HEK293 (cell line): ENCODE results near the gene TNFAIP8L3.

ENCODE experiments used
- KLF16 ChIP-seq: fragments of 450-650 bp; formaldehyde crosslinking; IDR thresholded peaks from 2 replicates; pipeline ENCODE4 v1.5.1; 2017; ENCODE audit warnings: missing biosample characterization, missing genetic modification characterization
- KLF9 ChIP-seq: fragments of 450-650 bp; formaldehyde crosslinking; IDR thresholded peaks from 2 replicates; pipeline ENCODE4 v1.5.1; 2016; ENCODE audit warnings: missing biosample characterization, missing genetic modification characterization, low read depth
- MEIS1 ChIP-seq: sonication (generic); formaldehyde crosslinking; IDR thresholded peaks from 2 replicates; pipeline ENCODE4 v1.8.1; 2022; ENCODE audit warnings: missing genetic modification reagents, mild to moderate bottlenecking, borderline replicate concordance
- PBX3 ChIP-seq: sonication (generic); formaldehyde crosslinking; IDR thresholded peaks from 2 replicates; pipeline ENCODE4 v1.8.1; 2022; ENCODE audit warnings: mild to moderate bottlenecking, moderate library complexity, missing genetic modification reagents
- SETDB1 ChIP-seq: IDR thresholded peaks from one replicate; pipeline ENCODE4 v1.6.1; 2017; ENCODE audit warnings: mild to moderate bottlenecking, low read length, moderate library complexity, mixed read lengths; ENCODE audit not compliant: insufficient read length
- ZEB2 ChIP-seq: fragments of 450-650 bp; formaldehyde crosslinking; IDR thresholded peaks from 2 replicates; pipeline ENCODE4 v1.5.1; 2016; ENCODE audit warnings: missing biosample characterization, missing genetic modification characterization
- ZNF121 ChIP-seq: fragments of 450-650 bp; formaldehyde crosslinking; IDR thresholded peaks from 2 replicates; pipeline ENCODE4 v1.5.1; 2016; ENCODE audit warnings: missing biosample characterization, missing genetic modification characterization
- ZNF274 ChIP-seq, 2 experiments: fragments of 200-500 bp in 1 of 2; fragments of 450-650 bp in 1 of 2; sonication (Bioruptor generic) in 1 of 2; formaldehyde crosslinking in 1 of 2; IDR thresholded peaks; 2 replicates each; pipeline versions ENCODE4 v1.5.1 to v1.6.1; 2014 to 2016; ENCODE audit warnings: borderline replicate concordance in 1 of 2, inconsistent platforms in 1 of 2, low read length in 1 of 2, missing biosample characterization in 1 of 2, missing genetic modification characterization in 1 of 2
- ZNF302 ChIP-seq: fragments of 450-650 bp; formaldehyde crosslinking; IDR thresholded peaks from 2 replicates; pipeline ENCODE4 v1.5.1; 2016; ENCODE audit warnings: missing biosample characterization, missing genetic modification characterization, low read depth
- ZNF404 ChIP-seq: fragments of 450-650 bp; formaldehyde crosslinking; IDR thresholded peaks from 2 replicates; pipeline ENCODE4 v1.5.1; 2017; ENCODE audit warnings: missing biosample characterization, missing genetic modification characterization
- TF ChIP-seq, protein P1 (sequence below): fragments of 450-650 bp; IDR thresholded peaks from 2 replicates; pipeline ENCODE4 v1.5.1; 2018; ENCODE audit warnings: missing biosample characterization, mild to moderate bottlenecking, missing genetic modification characterization
- TF ChIP-seq, protein P2 (sequence below): fragments of 450-650 bp; formaldehyde crosslinking; IDR thresholded peaks from 2 replicates; pipeline ENCODE4 v1.5.1; 2016; ENCODE audit warnings: missing biosample characterization, missing genetic modification characterization

DNA sequence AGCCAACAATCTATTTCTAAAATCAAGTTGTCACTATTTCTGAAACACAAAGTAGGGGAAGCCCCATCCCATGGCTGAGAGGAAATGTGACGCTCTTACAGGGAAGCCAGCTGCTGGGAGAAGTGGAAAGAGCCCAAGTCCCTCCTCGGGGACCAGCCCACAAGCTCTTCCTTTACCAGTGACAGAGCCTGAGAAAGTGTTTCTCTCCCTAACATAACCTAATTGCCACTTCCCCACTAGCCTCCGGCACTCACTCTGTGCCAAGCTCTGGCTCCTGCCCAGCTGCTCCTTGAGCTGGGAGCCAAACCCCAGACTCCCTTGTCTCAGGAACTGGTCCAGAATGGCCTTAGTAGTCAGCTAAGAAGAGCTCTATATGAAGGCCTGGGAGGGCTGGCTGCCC, 42.9 kb downstream of the TNFAIP8L3 start:
- TF ChIP-seq, protein P1, sequence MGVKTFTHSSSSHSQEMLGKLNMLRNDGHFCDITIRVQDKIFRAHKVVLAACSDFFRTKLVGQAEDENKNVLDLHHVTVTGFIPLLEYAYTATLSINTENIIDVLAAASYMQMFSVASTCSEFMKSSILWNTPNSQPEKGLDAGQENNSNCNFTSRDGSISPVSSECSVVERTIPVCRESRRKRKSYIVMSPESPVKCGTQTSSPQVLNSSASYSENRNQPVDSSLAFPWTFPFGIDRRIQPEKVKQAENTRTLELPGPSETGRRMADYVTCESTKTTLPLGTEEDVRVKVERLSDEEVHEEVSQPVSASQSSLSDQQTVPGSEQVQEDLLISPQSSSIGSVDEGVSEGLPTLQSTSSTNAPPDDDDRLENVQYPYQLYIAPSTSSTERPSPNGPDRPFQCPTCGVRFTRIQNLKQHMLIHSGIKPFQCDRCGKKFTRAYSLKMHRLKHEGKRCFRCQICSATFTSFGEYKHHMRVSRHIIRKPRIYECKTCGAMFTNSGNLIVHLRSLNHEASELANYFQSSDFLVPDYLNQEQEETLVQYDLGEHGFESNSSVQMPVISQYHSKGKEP: no peak
- TF ChIP-seq, protein P2, sequence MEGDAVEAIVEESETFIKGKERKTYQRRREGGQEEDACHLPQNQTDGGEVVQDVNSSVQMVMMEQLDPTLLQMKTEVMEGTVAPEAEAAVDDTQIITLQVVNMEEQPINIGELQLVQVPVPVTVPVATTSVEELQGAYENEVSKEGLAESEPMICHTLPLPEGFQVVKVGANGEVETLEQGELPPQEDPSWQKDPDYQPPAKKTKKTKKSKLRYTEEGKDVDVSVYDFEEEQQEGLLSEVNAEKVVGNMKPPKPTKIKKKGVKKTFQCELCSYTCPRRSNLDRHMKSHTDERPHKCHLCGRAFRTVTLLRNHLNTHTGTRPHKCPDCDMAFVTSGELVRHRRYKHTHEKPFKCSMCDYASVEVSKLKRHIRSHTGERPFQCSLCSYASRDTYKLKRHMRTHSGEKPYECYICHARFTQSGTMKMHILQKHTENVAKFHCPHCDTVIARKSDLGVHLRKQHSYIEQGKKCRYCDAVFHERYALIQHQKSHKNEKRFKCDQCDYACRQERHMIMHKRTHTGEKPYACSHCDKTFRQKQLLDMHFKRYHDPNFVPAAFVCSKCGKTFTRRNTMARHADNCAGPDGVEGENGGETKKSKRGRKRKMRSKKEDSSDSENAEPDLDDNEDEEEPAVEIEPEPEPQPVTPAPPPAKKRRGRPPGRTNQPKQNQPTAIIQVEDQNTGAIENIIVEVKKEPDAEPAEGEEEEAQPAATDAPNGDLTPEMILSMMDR (tag by site-specific recombination): no peak
- TF ChIP-seq ZNF274 (IDR thresholded peaks at IDR 0.05; ENCODE audit: low read length) (no peak), ZNF274 (tag by site-specific recombination; IDR thresholded peaks at IDR 0.05; ENCODE audit: borderline replicate concordance) (no peak), ZNF404 (tag by site-specific recombination) (no peak), SETDB1 (no peak), ZNF302 (no peak), KLF16 (no peak), ZEB2 (tag by site-specific recombination) (no peak), KLF9 (tag by site-specific recombination) (no peak), ZNF121 (tag by site-specific recombination) (no peak), PBX3 (no peak), MEIS1 (CRISPR knock-in tag) (no peak)
